CD1c-positive myeloid dendritic cell (primary cell): ENCODE data around the gene HCN3.
"Not testable (repeated sequence)": the region's sequence is repeated elsewhere in the genome, so short reads cannot be mapped to it uniquely, and the experiment has no call there.

Experiments used
- DNase-seq: peaks from one replicate; pipeline ENCODE4 v3.0.0-alpha.2; 2016; ENCODE audit errors: extremely low spot score

Gene HCN3

GRCh38 chr1:155284476-155284875 lies 7.2 kb downstream of the HCN3 start:
- DNase-seq = no peak

GRCh38 chr1:155285063-155285462 lies 7.8 kb downstream of the HCN3 start:
- no peak for DNase-seq

- DNase-seq = no peak
Observed at GRCh38 chr1:155285631-155286044, 8.4 kb downstream of the HCN3 start.

GRCh38 chr1:155286544-155286943 lies 9.3 kb downstream of the HCN3 start:
- DNase-seq = no peak

- DNase-seq = no peak
Observed at GRCh38 chr1:155287987-155288543, 10.8 kb downstream of the HCN3 start.

- not testable (repeated sequence) for DNase-seq
Observed at GRCh38 chr1:155291006-155291405, 13.7 kb downstream of the HCN3 start.

GRCh38 chr1:155293086-155293749 lies 16.0 kb downstream of the HCN3 start:
- no peak for DNase-seq

GRCh38 chr1:155294520-155295182 lies 17.4 kb downstream of the HCN3 start:
- no peak for DNase-seq

- DNase-seq = no peak
Observed at GRCh38 chr1:155295183-155295941, 18.1 kb downstream of the HCN3 start.

- DNase-seq = no peak
Observed at GRCh38 chr1:155295942-155296267, 18.6 kb downstream of the HCN3 start.

GRCh38 chr1:155296661-155297060 lies 19.4 kb downstream of the HCN3 start:
- no peak for DNase-seq

- no peak for DNase-seq
Observed at GRCh38 chr1:155297384-155297783, 20.1 kb downstream of the HCN3 start.

GRCh38 chr1:155300024-155300423 lies 22.8 kb downstream of the HCN3 start:
- no peak for DNase-seq

- DNase-seq = no peak
Observed at GRCh38 chr1:155300553-155301329, 23.5 kb downstream of the HCN3 start.

GRCh38 chr1:155301342-155301841 lies 24.1 kb downstream of the HCN3 start, which contains the start of gene PKLR:
Gene PKLR, minus strand, starts transcription at chr1:155301438. Its CDS starts 43 bp downstream, at chr1:155301395.
- no peak for DNase-seq

GRCh38 chr1:155304558-155305063 lies 27.3 kb downstream of the HCN3 start:
- no peak for DNase-seq

GRCh38 chr1:155305881-155306391 lies 28.7 kb downstream of the HCN3 start:
- DNase-seq = no peak

- peak; percentile 6 for DNase-seq
Observed at GRCh38 chr1:155307247-155307740, 30.0 kb downstream of the HCN3 start.

- DNase-seq = peak; percentile 99
Observed at GRCh38 chr1:155308493-155309422, 31.5 kb downstream of the HCN3 start, which contains the start of gene FDPS. Gene FDPS, plus strand, starts transcription at chr1:155308866. Its CDS starts 924 bp downstream, at chr1:155309790.
